BJ (cell line): ENCODE results near the gene ADGRV1. TPM values are rescaled to one million over a fixed set of nuclear protein-coding genes. Genes with fewer than 3 reads are reported as not detected.

Experiments used
- CTCF ChIA-PET: fragments of 350-600 bp; formaldehyde crosslinking; extraction: SDS; loops from one replicate; lab custom pipeline; 2021; ENCODE audit warnings: antibody characterized with exemption, inconsistent platforms; lab: Yijun Ruan, JAX
- POLR2A ChIA-PET: fragments of 300-600 bp; sonication (Branson Sonifier 250); formaldehyde crosslinking; extraction: SDS; loops from one replicate; lab custom pipeline; 2021; ENCODE audit warnings: antibody characterized with exemption; lab: Charles Lee
- DNase-seq: peaks from one replicate; pipeline ENCODE4 v3.0.0-alpha.2; 2011; ENCODE audit warnings: low read depth
- H3K27me3 ChIP-seq: 2 replicates; pipeline ENCODE4 v1.6.0; 2011; ENCODE audit warnings: low read length; ENCODE audit not compliant: control insufficient read depth, insufficient read depth
- H3K36me3 ChIP-seq: 2 replicates; pipeline ENCODE4 v1.5.1; 2011; ENCODE audit warnings: low read length; ENCODE audit not compliant: control insufficient read depth, insufficient read depth
- H3K4me3 ChIP-seq: 2 replicates; pipeline ENCODE4 v1.5.1; 2011; ENCODE audit warnings: low read depth, mild to moderate bottlenecking, control low read depth, low read length
- CTCF ChIP-seq: IDR thresholded peaks from 2 replicates; pipeline ENCODE4 v1.5.1; 2011; ENCODE audit warnings: low read depth, mild to moderate bottlenecking, control low read depth, inconsistent platforms, low read length, moderate library complexity; ENCODE audit not compliant: insufficient read depth
- polyA plus RNA-seq: library from polyadenylated mRNA; depleted of rRNA; stranded (reverse); fragments of >200 nt; gene quantifications from 2 replicates; pipeline ENCODE4 v1.2.3, GENCODE V29; 2011

ADGRV1 gene
- polyA plus RNA-seq, 1 experiment: 0.15 TPM

GRCh38 chr5:90871391-90871991 is 312.9 kb downstream of the ADGRV1 start:
- POLR2A ChIA-PET: no interaction called here
- Histone ChIP-seq H3K4me3 (no peak overlapping the region), H3K27me3 (no peaks in the 10 kb centered on the region), H3K36me3 (no peaks in the 10 kb centered on the region)
- DNase-seq: no peak
- CTCF ChIA-PET: interaction anchor here (0.7 to 1.4 kb wide), 2 partner anchors 9 to 514 kb away, joined by 3 to 5 read pairs; no protein-coding TSS in a partner anchor
- no peak for TF ChIP-seq CTCF

GRCh38 chr5:90873033-90873517 is 314.5 kb downstream of the ADGRV1 start:
- no peak for TF ChIP-seq CTCF
- Histone ChIP-seq H3K4me3 (no peak overlapping the region), H3K36me3 (no peaks in the 10 kb centered on the region), H3K27me3 (no peaks in the 10 kb centered on the region)
- POLR2A ChIA-PET: no interaction called here
- DNase-seq: no peak
- CTCF ChIA-PET: interaction anchor here (0.6 kb wide), 1 partner anchor 13 kb away, joined by 4 read pairs; no protein-coding TSS in a partner anchor

GRCh38 chr5:90874066-90874465 is 315.5 kb downstream of the ADGRV1 start:
- ChIA-PET POLR2A (no interaction called here), CTCF (no interaction called here)
- Histone ChIP-seq H3K27me3 (no peaks in the 10 kb centered on the region), H3K4me3 (no peak overlapping the region), H3K36me3 (no peaks in the 10 kb centered on the region)
- no peak for TF ChIP-seq CTCF
- no peak for DNase-seq

DNA sequence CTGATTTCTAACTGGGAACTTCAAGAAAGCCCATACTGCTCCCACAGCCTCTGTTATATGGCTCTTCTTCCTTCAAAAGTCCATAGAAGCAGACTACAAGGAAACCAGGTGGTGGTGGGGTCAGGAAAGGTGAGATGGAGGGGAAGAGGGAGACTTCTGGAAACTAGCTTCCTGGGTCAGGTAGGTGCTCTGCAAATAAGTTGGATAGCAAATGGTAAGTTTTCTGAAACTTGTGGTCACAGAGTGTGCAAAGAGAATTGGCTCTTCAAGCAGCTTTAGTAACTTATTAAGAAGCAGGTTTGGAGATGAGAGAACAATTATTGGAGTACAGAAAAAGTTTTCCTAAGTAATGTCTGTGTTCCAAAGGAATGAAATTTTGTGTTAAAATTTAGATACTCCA is 316.9 kb downstream of the ADGRV1 start:
- H3K27me3 ChIP-seq: no peaks in the 10 kb centered on the region
- DNase-seq: no peak
- ChIA-PET CTCF (no interaction called here), POLR2A (no interaction called here)
- no peak overlapping the region for H3K4me3 ChIP-seq
- H3K36me3 ChIP-seq: no peaks in the 10 kb centered on the region
- no peak for TF ChIP-seq CTCF

DNA sequence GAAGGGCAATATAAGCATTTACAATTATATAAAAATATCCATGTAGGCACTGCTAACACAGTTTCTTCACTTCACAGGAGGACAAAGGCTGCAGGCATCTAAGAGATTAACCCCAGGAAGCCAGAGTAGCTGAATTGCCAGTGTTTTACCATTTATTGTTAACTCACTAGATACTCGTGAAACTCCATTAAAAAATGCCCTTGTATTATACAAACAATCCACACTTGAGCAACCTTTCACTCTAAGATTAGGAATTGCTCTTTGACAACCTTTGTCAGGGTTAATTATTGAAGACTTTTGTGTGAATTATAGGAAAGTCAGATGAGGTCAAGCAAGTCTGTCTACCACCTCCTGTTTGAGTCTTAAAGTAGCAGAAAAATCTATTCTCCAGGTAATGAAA is 317.8 kb downstream of the ADGRV1 start:
- CTCF ChIA-PET: no interaction called here

More for the DNA sequence above, 317.8 kb downstream of the ADGRV1 start:
- POLR2A ChIA-PET: no interaction called here
- TF ChIP-seq CTCF: no peak
- Histone ChIP-seq H3K4me3 (no peak overlapping the region), H3K36me3 (no peaks in the 10 kb centered on the region), H3K27me3 (no peaks in the 10 kb centered on the region)
- no peak for DNase-seq
